ENCODE results near the gene TRAF5. TPM values are rescaled to one million over a fixed set of nuclear protein-coding genes. Genes with fewer than 3 reads are reported as not detected.
"Not testable (repeated sequence)": the region's sequence is repeated elsewhere in the genome, so short reads cannot be mapped to it uniquely, and the experiment has no call there.

TRAF5 gene
- total and polyA plus RNA-seq, 11 donors: 1.3 to 8.8 (median 2.1) TPM

GRCh38 chr1:211345719-211346118 lies 19.1 kb downstream of the TRAF5 start:
- DNase-seq (no peak), ATAC-seq (no peak)
- no peak overlapping the region for H3K27ac ChIP-seq
- TF ChIP-seq CTCF (IDR thresholded peaks at IDR 0.05): no peak
- H3K9me3 ChIP-seq: no peaks in the 10 kb centered on the region
- H3K36me3 ChIP-seq: no peaks in the 10 kb centered on the region
- no peaks in the 10 kb centered on the region for H3K27me3 ChIP-seq
- 74 to 96% (median 92%) methylated on average over 2 of the region's 2 CpGs for WGBS, 4 donors
- H3K4me1 ChIP-seq: peaks cover 0 to 39% (median 0%) of the 10 kb centered on the region in 12 donors
- no peak overlapping the region for H3K4me3 ChIP-seq
- intact Hi-C loops (cut with DNase I): loop anchor here in 1 of 10 donors (1.0 kb wide), 1 partner anchor 47 kb away; no protein-coding TSS in a partner anchor

- DNase-seq (no peak), ATAC-seq (no peak)
- no peak overlapping the region for H3K4me3 ChIP-seq
- peaks cover 0 to 7% (median 0%) of the 10 kb centered on the region in 12 donors for H3K9me3 ChIP-seq
- WGBS, 4 donors: 87 to 91% (median 90%) methylated on average over 4 of the region's 4 CpGs
- no peaks in the 10 kb centered on the region for H3K36me3 ChIP-seq
- H3K4me1 ChIP-seq: peaks cover 0 to 32% (median 0%) of the 10 kb centered on the region in 12 donors
- TF ChIP-seq POLR2A (IDR thresholded peaks at IDR 0.05) (no peak), CTCF (IDR thresholded peaks at IDR 0.05) (no peak)
- H3K27ac ChIP-seq: no peak overlapping the region
- no peaks in the 10 kb centered on the region for H3K27me3 ChIP-seq
- intact Hi-C loops (cut with DNase I): no loop called here
Measured at GRCh38 chr1:211347077-211347844, 20.6 kb downstream of the TRAF5 start.

GRCh38 chr1:211348547-211348946 lies 21.9 kb downstream of the TRAF5 start:
- Histone ChIP-seq H3K4me3 (no peak overlapping the region), H3K27me3 (no peaks in the 10 kb centered on the region), H3K9me3 (peaks cover 0 to 12% (median 0%) of the 10 kb centered on the region in 12 donors), H3K36me3 (peaks cover 0 to 1% (median 0%) of the 10 kb centered on the region in 9 donors), H3K27ac (no peak overlapping the region), H3K4me1 (peaks cover 0 to 29% (median 0%) of the 10 kb centered on the region in 12 donors)
- TF ChIP-seq CTCF (IDR thresholded peaks at IDR 0.05) (no peak), POLR2A (IDR thresholded peaks at IDR 0.05) (no peak)
- DNase-seq: no peak
- intact Hi-C loops (cut with DNase I): no loop called here
- no peak for ATAC-seq

- Histone ChIP-seq H3K4me1 (peaks cover 0 to 24% (median 0%) of the 10 kb centered on the region in 12 donors), H3K36me3 (peaks cover 0 to 12% (median 0%) of the 10 kb centered on the region in 9 donors), H3K9me3 (peaks cover 0 to 12% (median 0%) of the 10 kb centered on the region in 12 donors), H3K27ac (no peak overlapping the region), H3K27me3 (no peaks in the 10 kb centered on the region), H3K4me3 (no peak overlapping the region)
- TF ChIP-seq POLR2A (IDR thresholded peaks at IDR 0.05) (no peak), CTCF (IDR thresholded peaks at IDR 0.05) (no peak)
- ATAC-seq (no peak), DNase-seq (no peak)
- WGBS, 4 donors: 93 to 100% (median 98%) methylated on average over 2 of the region's 2 CpGs
- intact Hi-C loops (cut with DNase I): no loop called here
Measured at GRCh38 chr1:211349741-211350140, 23.1 kb downstream of the TRAF5 start.

- DNase-seq; H3K27me3 ChIP-seq; H3K27ac ChIP-seq; intact Hi-C loops (cut with DNase I); ATAC-seq; H3K4me3 ChIP-seq: not testable (repeated sequence)
- Histone ChIP-seq H3K36me3 (peaks cover 0 to 21% (median 9%) of the 10 kb centered on the region in 9 donors), H3K9me3 (peaks cover 0 to 12% (median 0%) of the 10 kb centered on the region in 12 donors), H3K4me1 (peaks cover 0 to 18% (median 0%) of the 10 kb centered on the region in 12 donors)
- WGBS, 4 donors: 88 to 100% (median 98%) methylated on average over 3 of the region's 3 CpGs
Measured at GRCh38 chr1:211352055-211352454, 25.4 kb downstream of the TRAF5 start.
